HepG2 (cell line): ENCODE measurements around the gene TNFRSF9. TPM values are rescaled to one million over a fixed set of nuclear protein-coding genes. Genes with fewer than 3 reads are reported as not detected.

Source experiments
- ATAC-seq: fragments of 200-7000 bp; cut with Tn5 transposase; 3 replicates; pipeline ENCODE4 v1.9.1; 2020; ENCODE audit warnings: mild to moderate bottlenecking, moderate library complexity
- BruUV-seq: library from RNA; stranded (reverse); fragments of 400-500 nt; replicated peaks from 2 replicates; lab custom pipeline; 2021; lab: Mats Ljungman, UMichigan
- CTCF ChIA-PET: fragments of 300-600 bp; formaldehyde crosslinking; extraction: SDS; loops from one replicate; lab custom pipeline; 2021; ENCODE audit warnings: low total read pairs, inconsistent platforms, low intra/inter-chr PET ratio; lab: Yijun Ruan, JAX
- POLR2A ChIA-PET: fragments of 350-600 bp; sonication (Branson Sonifier 250); formaldehyde crosslinking; loops from one replicate; lab custom pipeline; 2020; ENCODE audit warnings: antibody characterized with exemption, inconsistent platforms; lab: Yijun Ruan, JAX
- DNase-seq: peaks from one replicate; pipeline ENCODE4 v3.0.0-alpha.2; 2015; ENCODE audit warnings: low spot score
- FAIRE-seq: peaks from 3 replicates; lab custom pipeline; 2011; peaks lifted over from hg19 to GRCh38; lab: Jason Lieb, UNC
- H2AFZ ChIP-seq: one replicate; pipeline ENCODE4 v1.6.1; 2011; ENCODE audit warnings: low read length, inconsistent platforms
- H3K27ac ChIP-seq: fragments of 300-600 bp; 3 replicates; pipeline ENCODE4 v1.8.0; 2011; ENCODE audit warnings: mixed run types, mild to moderate bottlenecking, mixed read lengths, low read length, inconsistent platforms; ENCODE audit not compliant: insufficient read depth; ENCODE audit errors: extremely low read length
- H3K27me3 ChIP-seq, 2 experiments: fragments of 200-600 bp in 1 of 2; 2 replicates in 1 of 2; 3 replicates in 1 of 2; pipeline versions ENCODE4 v1.6.0 to v1.8.0; 2011; ENCODE audit warnings: low read length in 2 of 2, mild to moderate bottlenecking in 2 of 2, moderate library complexity in 2 of 2, inconsistent platforms in 1 of 2; ENCODE audit not compliant: insufficient read depth in 2 of 2, control insufficient read depth in 1 of 2
- H3K36me3 ChIP-seq, 2 experiments: fragments of 200-600 bp in 1 of 2; replicated peaks in 1 of 2; 2 replicates in 1 of 2; 3 replicates in 1 of 2; pipeline versions ENCODE4 v1.5.1 to v1.8.0; 2011; ENCODE audit warnings: low read length in 2 of 2, inconsistent platforms in 1 of 2; ENCODE audit not compliant: insufficient read depth in 2 of 2, control insufficient read depth in 1 of 2
- H3K4me1 ChIP-seq: 2 replicates; pipeline ENCODE4 v1.5.1; 2012; ENCODE audit warnings: low read length, inconsistent platforms; ENCODE audit not compliant: insufficient read depth
- H3K4me2 ChIP-seq: 2 replicates; pipeline ENCODE4 v1.6.0; 2011; ENCODE audit warnings: low read depth, low read length, inconsistent platforms
- H3K4me3 ChIP-seq, 3 experiments: fragments of 200-600 bp in 1 of 3; sonication (generic), shearing (Covaris generic) in 1 of 3; replicated peaks in 1 of 3; 2 replicates each; pipeline ENCODE4 v1.5.1; 2011 to 2016; ENCODE audit warnings: low read length in 3 of 3, inconsistent platforms in 2 of 3, low read depth in 2 of 3, mild to moderate bottlenecking in 2 of 3, control low read depth in 1 of 3, mixed read lengths in 1 of 3; ENCODE audit not compliant: insufficient read depth in 1 of 3
- H3K79me2 ChIP-seq: one replicate; pipeline ENCODE4 v1.6.1; 2011; ENCODE audit warnings: low read length, inconsistent platforms; ENCODE audit not compliant: insufficient read depth
- H3K9ac ChIP-seq: 2 replicates; pipeline ENCODE4 v1.6.0; 2011; ENCODE audit warnings: mild to moderate bottlenecking, low read depth, low read length, inconsistent platforms; ENCODE audit not compliant: insufficient read depth
- H3K9me3 ChIP-seq: 2 replicates; pipeline ENCODE4 v1.5.1; 2012; ENCODE audit warnings: mild to moderate bottlenecking, low read length
- H4K20me1 ChIP-seq: 2 replicates; pipeline ENCODE4 v1.6.0; 2011; ENCODE audit warnings: inconsistent platforms, mild to moderate bottlenecking, low read length, moderate library complexity; ENCODE audit not compliant: insufficient read depth
- ESRRA ChIP-seq: sonication (generic); formaldehyde crosslinking; IDR thresholded peaks from 2 replicates; pipeline ENCODE4 v1.5.1; 2020; ENCODE audit warnings: mild to moderate bottlenecking, low read depth, missing genetic modification reagents
- NCOA1 ChIP-seq: sonication (generic); formaldehyde crosslinking; IDR thresholded peaks from 2 replicates; pipeline ENCODE4 v1.9.0; 2021; ENCODE audit warnings: missing genetic modification reagents
- PLRG1 ChIP-seq: fragments of 450-650 bp; conservative IDR thresholded peaks from 2 replicates; pipeline ENCODE4 v1.6.1; 2016
- ZBTB42 ChIP-seq: sonication (generic); formaldehyde crosslinking; IDR thresholded peaks from 2 replicates; pipeline ENCODE4 v1.5.0; 2020; ENCODE audit warnings: mild to moderate bottlenecking, missing genetic modification reagents
- ZMAT3 ChIP-seq: sonication (generic); formaldehyde crosslinking; conservative IDR thresholded peaks from 2 replicates; pipeline ENCODE4 v1.7.0; 2021; ENCODE audit warnings: missing genetic modification reagents
- ZNF20 ChIP-seq: sonication (generic); formaldehyde crosslinking; IDR thresholded peaks from 2 replicates; pipeline ENCODE4 v1.4.0; 2020; ENCODE audit warnings: mild to moderate bottlenecking, moderate library complexity, missing genetic modification reagents
- ZNF30 ChIP-seq: sonication (generic); formaldehyde crosslinking; IDR thresholded peaks from 2 replicates; pipeline ENCODE4 v1.5.0; 2020; ENCODE audit warnings: mild to moderate bottlenecking, missing genetic modification reagents
- ZNF354B ChIP-seq: sonication (generic); formaldehyde crosslinking; IDR thresholded peaks from 2 replicates; pipeline ENCODE4 v1.8.0; 2022; ENCODE audit warnings: mild to moderate bottlenecking, missing genetic modification reagents
- ZNF709 ChIP-seq: sonication (generic); formaldehyde crosslinking; IDR thresholded peaks from 2 replicates; pipeline ENCODE4 v1.5.0; 2020; ENCODE audit warnings: mild to moderate bottlenecking, missing genetic modification reagents
- ZNF775 ChIP-seq: sonication (generic); formaldehyde crosslinking; IDR thresholded peaks from 2 replicates; pipeline ENCODE4 v1.4.0; 2020; ENCODE audit warnings: missing genetic modification reagents, mild to moderate bottlenecking, moderate library complexity, borderline replicate concordance
- WGBS: methylation state at CpG from one replicate; pipeline ENCODE4 v1.1.6; 2017; ENCODE audit warnings: low lambda C conversion rate; 5-methylcytosine and 5-hydroxymethylcytosine counted together
- in situ Hi-C: cut with HindIII; loops from 2 replicates; pipeline ENCODE4 v1.10.0; 2017; ENCODE audit warnings: low pct_unique_long_range_greater_than_20kb; ENCODE audit not compliant: extremely low pct_ligation_motif_present
- intact Hi-C: fragments of 100-400 bp; cut with micrococcal nuclease; formaldehyde crosslinking; loops from one replicate; pipeline ENCODE4 v1.10.0; 2022; ENCODE audit not compliant: unreplicated experiment
- polyA plus RNA-seq, 8 experiments: library from polyadenylated mRNA; depleted of rRNA in 3 of 8; stranded (reverse) in 7 of 8; unstranded in 1 of 8; fragments of >200 nt; fragmentation: Illumina TruSeq in 4 of 8; extraction: Trizol in 4 of 8; gene quantifications; 2 replicates each; pipeline versions ENCODE4 v1.2.1 to v1.2.3, GENCODE V29; 2011 to 2016; ENCODE audit warnings: low read depth in 4 of 8, missing spikeins in 1 of 8, mixed read lengths in 1 of 8; ENCODE audit not compliant: insufficient read depth in 1 of 8
- total RNA-seq, 5 experiments: library from RNA; depleted of rRNA; stranded (reverse); fragments of >200 nt; fragmentation: Illumina TruSeq; extraction: Trizol; gene quantifications; 2 replicates each; pipeline ENCODE4 v1.2.3, GENCODE V29; 2016; ENCODE audit warnings: low read depth in 1 of 5
- TF ChIP-seq, protein P1 (sequence below): sonication (generic); formaldehyde crosslinking; IDR thresholded peaks from 2 replicates; pipeline ENCODE4 v1.5.1; 2020; ENCODE audit warnings: mild to moderate bottlenecking, missing genetic modification reagents, borderline replicate concordance
- TF ChIP-seq, protein P2 (sequence below): sonication (generic); formaldehyde crosslinking; IDR thresholded peaks from 2 replicates; pipeline ENCODE4 v1.8.1; 2023; ENCODE audit warnings: mild to moderate bottlenecking, missing genetic modification reagents, borderline replicate concordance
- TF ChIP-seq, protein P3 (sequence below): sonication (generic); formaldehyde crosslinking; IDR thresholded peaks from 2 replicates; pipeline ENCODE4 v1.5.0; 2020; ENCODE audit warnings: mild to moderate bottlenecking, missing genetic modification reagents, borderline replicate concordance
- TF ChIP-seq, protein P4 (sequence below): sonication (generic); formaldehyde crosslinking; IDR thresholded peaks from 2 replicates; pipeline ENCODE4 v1.4.0; 2020; ENCODE audit warnings: missing genetic modification reagents
- TF ChIP-seq, protein P5 (sequence below): sonication (generic); formaldehyde crosslinking; IDR thresholded peaks from 2 replicates; pipeline ENCODE4 v1.9.0; 2021; ENCODE audit warnings: missing genetic modification reagents, mild to moderate bottlenecking, borderline replicate concordance
- TF ChIP-seq, protein P6 (sequence below): IDR thresholded peaks from 2 replicates; pipeline ENCODE4 v1.6.1; 2016

The TNFRSF9 gene
- total and polyA plus RNA-seq, 2 of the 13 experiments (the other 11 are each of a cell fraction or from before 2014, with no cell fraction given) = 0.07 TPM; not detected in 1

DNA sequence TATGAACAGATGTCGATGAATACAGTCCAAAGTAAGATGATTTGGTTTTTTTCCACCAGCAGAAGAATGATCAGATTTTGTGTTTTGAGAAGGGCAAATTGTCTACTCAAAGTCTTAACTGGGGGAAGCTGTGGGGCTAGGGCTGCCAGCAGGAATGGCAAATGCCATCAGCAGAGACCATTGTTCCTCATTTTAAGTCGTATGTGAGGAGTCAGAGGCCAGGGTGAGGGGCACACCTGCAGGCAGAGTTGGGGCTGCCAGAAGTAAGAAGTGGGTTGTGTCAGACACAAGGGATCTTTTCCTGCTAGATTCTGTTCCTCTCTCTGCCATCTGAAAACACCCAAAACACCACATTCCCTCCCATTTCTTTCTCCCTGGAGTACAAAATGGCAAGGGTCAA, 29.6 kb upstream of the TNFRSF9 start:
- DNase-seq (no peak), FAIRE-seq (no peak), ATAC-seq (no peak)
- Histone ChIP-seq H3K4me3 (no peak overlapping the region), H4K20me1 (no peaks in the 10 kb centered on the region), H3K36me3 (peaks cover 23 to 60% of the 10 kb centered on the region in 2 experiments), H3K9me3 (no peaks in the 10 kb centered on the region), H3K79me2 (peaks cover 31% of the 10 kb centered on the region), H3K4me2 (no peak overlapping the region), H3K4me1 (peaks cover 24% of the 10 kb centered on the region), H3K9ac (no peak overlapping the region), H3K27ac (no peak overlapping the region), H2AFZ (no peak overlapping the region), H3K27me3 (no peaks in the 10 kb centered on the region)
- no TSS peak for BruUV-seq
- WGBS = 98% methylated on average over 2 of the region's 2 CpGs
- in situ Hi-C loops (no loop called here), intact Hi-C loops (no loop called here)
- ChIA-PET CTCF (no interaction called here), POLR2A (interaction anchor here (1.9 kb wide), 1 partner anchor 9 kb away, joined by 6 read pairs; the partner anchor contains the start of gene PARK7)
- TF ChIP-seq ZBTB42 (CRISPR knock-in tag) = no peak
- TF ChIP-seq ZNF30 (CRISPR knock-in tag) = no peak
- TF ChIP-seq, protein P1, sequence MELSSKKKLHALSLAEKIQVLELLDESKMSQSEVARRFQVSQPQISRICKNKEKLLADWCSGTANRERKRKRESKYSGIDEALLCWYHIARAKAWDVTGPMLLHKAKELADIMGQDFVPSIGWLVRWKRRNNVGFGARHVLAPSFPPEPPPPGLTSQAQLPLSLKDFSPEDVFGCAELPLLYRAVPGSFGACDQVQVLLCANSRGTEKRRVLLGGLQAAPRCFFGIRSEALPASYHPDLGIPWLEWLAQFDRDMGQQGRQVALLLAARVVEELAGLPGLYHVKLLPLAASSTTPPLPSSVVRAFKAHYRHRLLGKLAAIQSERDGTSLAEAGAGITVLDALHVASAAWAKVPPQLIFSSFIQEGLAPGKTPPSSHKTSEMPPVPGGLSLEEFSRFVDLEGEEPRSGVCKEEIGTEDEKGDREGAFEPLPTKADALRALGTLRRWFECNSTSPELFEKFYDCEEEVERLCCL (CRISPR knock-in tag) = no peak
- TF ChIP-seq, protein P2, sequence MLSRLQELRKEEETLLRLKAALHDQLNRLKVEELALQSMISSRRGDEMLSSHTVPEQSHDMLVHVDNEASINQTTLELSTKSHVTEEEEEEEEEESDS = no peak
- no peak for TF ChIP-seq NCOA1
- TF ChIP-seq, protein P3, sequence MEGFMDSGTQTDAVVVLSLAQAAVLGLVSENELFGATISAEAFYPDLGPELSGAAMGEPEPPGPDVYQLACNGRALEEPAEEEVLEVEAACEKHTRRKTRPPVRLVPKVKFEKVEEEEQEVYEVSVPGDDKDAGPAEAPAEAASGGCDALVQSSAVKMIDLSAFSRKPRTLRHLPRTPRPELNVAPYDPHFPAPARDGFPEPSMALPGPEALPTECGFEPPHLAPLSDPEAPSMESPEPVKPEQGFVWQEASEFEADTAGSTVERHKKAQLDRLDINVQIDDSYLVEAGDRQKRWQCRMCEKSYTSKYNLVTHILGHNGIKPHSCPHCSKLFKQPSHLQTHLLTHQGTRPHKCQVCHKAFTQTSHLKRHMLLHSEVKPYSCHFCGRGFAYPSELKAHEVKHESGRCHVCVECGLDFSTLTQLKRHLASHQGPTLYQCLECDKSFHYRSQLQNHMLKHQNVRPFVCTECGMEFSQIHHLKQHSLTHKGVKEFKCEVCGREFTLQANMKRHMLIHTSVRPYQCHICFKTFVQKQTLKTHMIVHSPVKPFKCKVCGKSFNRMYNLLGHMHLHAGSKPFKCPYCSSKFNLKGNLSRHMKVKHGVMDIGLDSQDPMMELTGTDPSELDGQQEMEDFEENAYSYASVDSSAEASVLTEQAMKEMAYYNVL (CRISPR knock-in tag) = no peak
- no peak for TF ChIP-seq ZNF775 (CRISPR knock-in tag)
- TF ChIP-seq ESRRA (CRISPR knock-in tag) = no peak
- no peak for TF ChIP-seq ZNF709 (CRISPR knock-in tag)
- TF ChIP-seq ZNF354B (CRISPR knock-in tag) = no peak
- TF ChIP-seq, protein P4, sequence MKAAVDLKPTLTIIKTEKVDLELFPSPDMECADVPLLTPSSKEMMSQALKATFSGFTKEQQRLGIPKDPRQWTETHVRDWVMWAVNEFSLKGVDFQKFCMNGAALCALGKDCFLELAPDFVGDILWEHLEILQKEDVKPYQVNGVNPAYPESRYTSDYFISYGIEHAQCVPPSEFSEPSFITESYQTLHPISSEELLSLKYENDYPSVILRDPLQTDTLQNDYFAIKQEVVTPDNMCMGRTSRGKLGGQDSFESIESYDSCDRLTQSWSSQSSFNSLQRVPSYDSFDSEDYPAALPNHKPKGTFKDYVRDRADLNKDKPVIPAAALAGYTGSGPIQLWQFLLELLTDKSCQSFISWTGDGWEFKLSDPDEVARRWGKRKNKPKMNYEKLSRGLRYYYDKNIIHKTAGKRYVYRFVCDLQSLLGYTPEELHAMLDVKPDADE (CRISPR knock-in tag) = no peak
- TF ChIP-seq, protein P5, sequence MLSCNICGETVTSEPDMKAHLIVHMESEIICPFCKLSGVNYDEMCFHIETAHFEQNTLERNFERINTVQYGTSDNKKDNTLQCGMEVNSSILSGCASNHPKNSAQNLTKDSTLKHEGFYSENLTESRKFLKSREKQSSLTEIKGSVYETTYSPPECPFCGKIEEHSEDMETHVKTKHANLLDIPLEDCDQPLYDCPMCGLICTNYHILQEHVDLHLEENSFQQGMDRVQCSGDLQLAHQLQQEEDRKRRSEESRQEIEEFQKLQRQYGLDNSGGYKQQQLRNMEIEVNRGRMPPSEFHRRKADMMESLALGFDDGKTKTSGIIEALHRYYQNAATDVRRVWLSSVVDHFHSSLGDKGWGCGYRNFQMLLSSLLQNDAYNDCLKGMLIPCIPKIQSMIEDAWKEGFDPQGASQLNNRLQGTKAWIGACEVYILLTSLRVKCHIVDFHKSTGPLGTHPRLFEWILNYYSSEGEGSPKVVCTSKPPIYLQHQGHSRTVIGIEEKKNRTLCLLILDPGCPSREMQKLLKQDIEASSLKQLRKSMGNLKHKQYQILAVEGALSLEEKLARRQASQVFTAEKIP (CRISPR knock-in tag) = no peak
- TF ChIP-seq ZMAT3 = no peak
- no peak for TF ChIP-seq PLRG1
- no peak for TF ChIP-seq ZNF20
- TF ChIP-seq, protein P6, sequence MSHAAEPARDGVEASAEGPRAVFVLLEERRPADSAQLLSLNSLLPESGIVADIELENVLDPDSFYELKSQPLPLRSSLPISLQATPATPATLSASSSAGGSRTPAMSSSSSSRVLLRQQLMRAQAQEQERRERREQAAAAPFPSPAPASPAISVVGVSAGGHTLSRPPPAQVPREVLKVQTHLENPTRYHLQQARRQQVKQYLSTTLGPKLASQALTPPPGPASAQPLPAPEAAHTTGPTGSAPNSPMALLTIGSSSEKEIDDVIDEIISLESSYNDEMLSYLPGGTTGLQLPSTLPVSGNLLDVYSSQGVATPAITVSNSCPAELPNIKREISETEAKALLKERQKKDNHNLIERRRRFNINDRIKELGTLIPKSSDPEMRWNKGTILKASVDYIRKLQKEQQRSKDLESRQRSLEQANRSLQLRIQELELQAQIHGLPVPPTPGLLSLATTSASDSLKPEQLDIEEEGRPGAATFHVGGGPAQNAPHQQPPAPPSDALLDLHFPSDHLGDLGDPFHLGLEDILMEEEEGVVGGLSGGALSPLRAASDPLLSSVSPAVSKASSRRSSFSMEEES (CRISPR knock-in tag) = no peak
